WERI-Rb-1 (cell line): ENCODE data around the gene TTC27.

Source experiments
- DNase-seq: peaks from one replicate; pipeline ENCODE4 v3.0.0-alpha.2; 2020
- H3K27ac ChIP-seq: fragments of 250-450 bp; sonication (Bioruptor Pico); 2 replicates; pipeline ENCODE4 v1.5.1; 2020; ENCODE audit warnings: mild to moderate bottlenecking, moderate library complexity
- H3K27me3 ChIP-seq: fragments of 250-450 bp; sonication (Bioruptor Pico); 2 replicates; pipeline ENCODE4 v1.5.1; 2021; ENCODE audit warnings: mild to moderate bottlenecking, low read depth, moderate library complexity; ENCODE audit not compliant: insufficient read depth, severe bottlenecking
- H3K36me3 ChIP-seq: fragments of 250-450 bp; sonication (Bioruptor Pico); 2 replicates; pipeline ENCODE4 v1.5.1; 2020; ENCODE audit warnings: mild to moderate bottlenecking, moderate library complexity
- H3K4me3 ChIP-seq: 2 replicates; pipeline ENCODE4 v1.5.1; 2011; ENCODE audit warnings: low read depth, mild to moderate bottlenecking, control low read depth, low read length
- H3K9me3 ChIP-seq: fragments of 250-450 bp; sonication (Bioruptor Pico); 2 replicates; pipeline ENCODE4 v1.5.1; 2021; ENCODE audit warnings: mild to moderate bottlenecking, moderate library complexity; ENCODE audit not compliant: severe bottlenecking
- CTCF ChIP-seq: IDR thresholded peaks from 2 replicates; pipeline ENCODE4 v1.5.1; 2011; ENCODE audit warnings: low read depth, mild to moderate bottlenecking, control low read depth, inconsistent platforms, low read length

Gene TTC27

GRCh38 chr2:32743480-32744236 lies 115.8 kb downstream of the TTC27 start:
- Histone ChIP-seq H3K27me3 (no peaks in the 10 kb centered on the region), H3K27ac (no peak overlapping the region), H3K4me3 (no peak overlapping the region), H3K9me3 (no peaks in the 10 kb centered on the region), H3K36me3 (no peaks in the 10 kb centered on the region; the same call in 1 of the 2 replicates)
- TF ChIP-seq CTCF, result no peak
- DNase-seq, result no peak

- no peak for DNase-seq
- no peak overlapping the region for H3K27ac ChIP-seq
- TF ChIP-seq CTCF, result no peak
- no peaks in the 10 kb centered on the region for H3K9me3 ChIP-seq
- no peak overlapping the region for H3K4me3 ChIP-seq
- no peaks in the 10 kb centered on the region for H3K27me3 ChIP-seq
- no peaks in the 10 kb centered on the region; the same call in 1 of the 2 replicates for H3K36me3 ChIP-seq
These were observed 117.3 kb downstream of the TTC27 start for GRCh38 chr2:32745191-32745590.

- no peak for TF ChIP-seq CTCF
- no peak for DNase-seq
- Histone ChIP-seq H3K9me3 (no peaks in the 10 kb centered on the region), H3K27ac (no peak overlapping the region), H3K4me3 (no peak overlapping the region), H3K36me3 (no peaks in the 10 kb centered on the region; the same call in 1 of the 2 replicates), H3K27me3 (no peaks in the 10 kb centered on the region)
These were observed 117.8 kb downstream of the TTC27 start for GRCh38 chr2:32745675-32746074.

- no peak overlapping the region for H3K4me3 ChIP-seq
- no peak for TF ChIP-seq CTCF
- DNase-seq, result no peak
- H3K36me3 ChIP-seq, result no peaks in the 10 kb centered on the region
- H3K27ac ChIP-seq, result no peak overlapping the region
- H3K9me3 ChIP-seq, result no peaks in the 10 kb centered on the region
- no peaks in the 10 kb centered on the region for H3K27me3 ChIP-seq
These were observed 118.8 kb downstream of the TTC27 start for GRCh38 chr2:32746669-32747068.

GRCh38 chr2:32748158-32748557 lies 120.3 kb downstream of the TTC27 start:
- TF ChIP-seq CTCF, result no peak
- Histone ChIP-seq H3K4me3 (no peak overlapping the region), H3K36me3 (no peaks in the 10 kb centered on the region), H3K9me3 (no peaks in the 10 kb centered on the region), H3K27ac (no peak overlapping the region), H3K27me3 (no peaks in the 10 kb centered on the region)
- no peak for DNase-seq

- Histone ChIP-seq H3K9me3 (no peaks in the 10 kb centered on the region), H3K4me3 (no peak overlapping the region), H3K27ac (no peak overlapping the region), H3K27me3 (no peaks in the 10 kb centered on the region), H3K36me3 (no peaks in the 10 kb centered on the region)
- no peak for DNase-seq
- TF ChIP-seq CTCF, result no peak
These were observed 123.0 kb downstream of the TTC27 start for GRCh38 chr2:32750880-32751279.
